Amniotic stem cell (primary cell): Measurements from ENCODE around the gene NHLRC2.

Source experiments
- DNase-seq: peaks from one replicate; lab custom pipeline; 2025; lab: John Stamatoyannopoulos, UW

The NHLRC2 gene

GRCh38 chr10:113911839-113912238 is 57.4 kb downstream of the NHLRC2 start:
- no peak for DNase-seq

- DNase-seq = no peak
These were observed 58.1 kb downstream of the NHLRC2 start for GRCh38 chr10:113912582-113912981.

- DNase-seq = no peak
These were observed 60.5 kb downstream of the NHLRC2 start for GRCh38 chr10:113914956-113915355.

GRCh38 chr10:113915540-113915939 is 61.1 kb downstream of the NHLRC2 start:
- no peak for DNase-seq

- no peak for DNase-seq
These were observed 61.6 kb downstream of the NHLRC2 start for GRCh38 chr10:113916053-113916452.

GRCh38 chr10:113917636-113918035 is 63.2 kb downstream of the NHLRC2 start:
- no peak for DNase-seq

GRCh38 chr10:113920114-113920513 is 65.7 kb downstream of the NHLRC2 start:
- DNase-seq = no peak

- DNase-seq = no peak
These were observed 66.4 kb downstream of the NHLRC2 start for GRCh38 chr10:113920875-113921274.

- no peak for DNase-seq
These were observed 67.3 kb downstream of the NHLRC2 start for GRCh38 chr10:113921561-113922370.

- no peak for DNase-seq
These were observed 68.5 kb downstream of the NHLRC2 start for GRCh38 chr10:113922787-113923570.

- no peak for DNase-seq
These were observed 69.7 kb downstream of the NHLRC2 start for GRCh38 chr10:113924186-113924585.

GRCh38 chr10:113924664-113925063 is 70.2 kb downstream of the NHLRC2 start:
- DNase-seq = no peak

- DNase-seq = no peak
These were observed 73.0 kb downstream of the NHLRC2 start for GRCh38 chr10:113927440-113927839.

GRCh38 chr10:113928830-113929229 is 74.4 kb downstream of the NHLRC2 start:
- no peak for DNase-seq

- DNase-seq = no peak
These were observed 75.1 kb downstream of the NHLRC2 start for GRCh38 chr10:113929522-113929921.

- no peak for DNase-seq
These were observed 76.1 kb downstream of the NHLRC2 start for GRCh38 chr10:113930482-113931057.

- no peak for DNase-seq
These were observed 78.4 kb downstream of the NHLRC2 start for GRCh38 chr10:113932854-113933253.

GRCh38 chr10:113933894-113934532 is 79.6 kb downstream of the NHLRC2 start:
- no peak for DNase-seq

GRCh38 chr10:113937258-113937657 is 82.8 kb downstream of the NHLRC2 start:
- DNase-seq = no peak

GRCh38 chr10:113937756-113938155 is 83.3 kb downstream of the NHLRC2 start:
- DNase-seq = no peak

GRCh38 chr10:113939212-113939860 is 84.9 kb downstream of the NHLRC2 start:
- no peak for DNase-seq

- no peak for DNase-seq
These were observed 86.7 kb downstream of the NHLRC2 start for GRCh38 chr10:113941140-113941539.
